Stimulated activated CD4-positive, alpha-beta T cell treated with anti-CD3 and anti-CD28 coated beads, Interleukin-2, amount 100 ng/mL, for 4 hours (primary cell): ENCODE data around the gene NPDC1.

Source experiments
- DNase-seq: peaks from one replicate; pipeline ENCODE4 v3.0.0-alpha.2; 2020; ENCODE audit warnings: low read depth

NPDC1 gene

DNA sequence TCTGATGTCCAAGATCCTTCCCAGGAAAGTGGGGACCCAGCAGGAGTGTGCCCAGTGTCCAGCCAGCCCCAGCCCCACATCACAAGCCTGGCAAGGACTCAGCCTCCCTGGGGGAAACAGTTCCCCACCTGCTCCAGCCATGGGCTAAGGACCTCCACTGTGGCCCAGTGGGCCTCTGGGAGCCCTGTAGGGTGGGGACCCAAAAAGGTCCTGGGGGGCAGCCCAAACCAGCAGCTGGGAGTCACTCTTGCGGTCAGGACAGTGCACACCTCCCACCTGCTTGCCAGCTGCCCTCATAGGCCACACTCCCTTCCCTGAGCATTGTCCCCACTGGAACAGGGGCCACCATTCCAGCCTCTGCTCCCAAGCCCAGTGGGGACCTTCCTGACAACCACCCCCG, 19.6 kb downstream of the NPDC1 start:
- DNase-seq, result no peak

DNA sequence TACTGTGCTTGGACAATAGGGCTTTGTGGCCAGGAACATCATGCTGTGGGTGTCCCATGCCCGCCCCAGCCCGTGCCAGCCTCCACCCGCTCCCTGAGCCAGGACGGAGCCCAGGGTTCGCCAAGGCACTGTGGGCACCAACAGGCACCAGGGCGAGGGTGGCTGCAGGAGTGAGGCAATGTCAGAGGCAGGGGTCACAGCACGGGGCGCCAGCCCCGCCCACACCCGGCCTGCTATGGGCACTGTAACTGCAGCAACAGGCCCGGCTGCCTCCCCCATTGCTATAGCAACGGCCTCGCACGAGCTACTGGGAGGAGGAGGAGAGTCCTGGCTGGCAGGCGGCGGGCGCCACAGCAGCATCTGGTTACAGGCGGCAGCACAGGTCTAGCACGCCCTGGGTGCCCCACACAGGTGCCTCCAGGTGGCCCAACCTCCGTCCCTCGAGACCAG, 20.4 kb downstream of the NPDC1 start:
- DNase-seq, result no peak

- DNase-seq, result no peak
Observed at GRCh38 chr9:137023583-137023991, 22.4 kb downstream of the NPDC1 start.

DNA sequence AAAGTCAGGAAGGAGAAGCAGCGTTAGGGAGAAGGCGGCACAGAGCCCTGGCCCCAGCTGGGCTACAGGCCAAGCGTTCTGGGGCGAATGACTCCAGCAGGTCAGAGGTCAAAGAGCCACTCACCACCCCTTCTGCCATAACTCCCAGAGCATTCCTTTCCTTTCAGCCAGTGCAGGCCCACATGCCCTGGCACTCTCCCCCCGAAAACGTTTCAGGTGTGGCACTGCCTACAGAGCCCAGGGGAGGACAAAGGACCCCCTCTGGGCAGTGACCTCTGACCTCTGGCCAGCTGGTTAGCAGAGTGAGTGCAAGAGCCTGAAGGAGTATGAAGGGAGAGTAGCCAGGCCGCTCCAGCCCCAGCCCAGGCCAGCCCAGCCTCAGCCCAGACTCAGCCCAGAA, 22.8 kb downstream of the NPDC1 start:
- DNase-seq, result no peak

DNA sequence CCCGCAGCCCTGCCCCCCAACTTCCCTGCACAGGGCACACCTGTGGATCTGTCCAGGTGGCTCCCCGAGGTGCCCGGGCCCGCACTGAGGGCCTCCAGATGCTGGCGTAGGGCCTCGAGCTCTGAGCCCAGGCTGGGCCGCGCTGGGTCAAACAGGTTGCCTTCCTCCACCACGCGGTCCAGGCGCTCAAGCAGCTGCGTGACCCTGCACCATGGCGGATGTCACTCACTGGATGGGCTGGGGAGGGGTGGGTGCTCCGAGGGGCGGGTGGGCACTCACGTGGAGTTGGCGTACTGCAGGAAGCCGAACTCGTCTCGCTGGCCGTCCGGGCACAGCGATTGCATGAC, 23.3 kb downstream of the NPDC1 start:
- DNase-seq, result no peak

- peak; percentile 65 for DNase-seq
Observed at GRCh38 chr9:137021979-137022661, 23.9 kb downstream of the NPDC1 start.

GRCh38 chr9:137021568-137021978, 24.4 kb downstream of the NPDC1 start:
- DNase-seq, result no peak

DNA sequence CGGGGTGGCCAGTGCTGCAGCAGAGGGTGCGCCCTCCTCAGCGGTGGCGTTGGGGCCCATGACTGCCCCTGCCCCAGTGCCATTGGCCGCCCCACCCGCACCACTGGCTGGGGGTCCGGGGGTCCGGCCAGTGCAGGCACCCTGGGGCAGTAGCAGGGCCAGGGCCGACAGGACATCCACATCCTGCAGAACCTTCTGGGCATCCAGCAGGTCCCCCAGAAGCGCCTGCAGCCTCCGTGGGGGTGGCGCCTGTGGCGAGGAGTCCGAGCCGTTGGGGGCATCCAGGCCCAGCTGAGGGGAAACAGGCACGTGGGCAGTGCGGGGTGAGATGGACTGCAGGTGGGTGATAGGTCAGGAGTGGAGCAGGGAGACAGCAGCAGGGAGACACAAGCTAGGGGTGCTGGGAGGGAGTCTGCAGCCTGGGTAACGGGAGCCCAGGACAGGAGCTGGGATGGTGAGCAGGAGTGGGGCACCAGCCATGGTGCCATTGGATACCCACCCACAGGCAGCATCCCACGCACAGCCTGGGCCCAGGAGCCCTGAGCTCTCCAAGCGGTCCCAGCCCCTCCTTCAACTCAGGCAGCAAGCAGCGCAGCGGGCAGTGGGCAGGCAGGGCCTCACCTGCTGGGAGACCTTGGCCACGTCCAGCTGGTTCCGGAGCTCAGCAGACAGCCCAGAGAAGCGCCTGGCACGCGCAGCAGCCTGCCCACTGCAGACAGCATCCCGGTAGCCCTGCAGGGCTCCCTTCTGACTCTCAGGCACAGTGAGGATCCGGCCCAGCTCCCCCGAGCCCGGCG, 25.0 kb downstream of the NPDC1 start:
- no peak for DNase-seq

GRCh38 chr9:137019891-137020683, 25.9 kb downstream of the NPDC1 start:
- DNase-seq, result no peak

DNA sequence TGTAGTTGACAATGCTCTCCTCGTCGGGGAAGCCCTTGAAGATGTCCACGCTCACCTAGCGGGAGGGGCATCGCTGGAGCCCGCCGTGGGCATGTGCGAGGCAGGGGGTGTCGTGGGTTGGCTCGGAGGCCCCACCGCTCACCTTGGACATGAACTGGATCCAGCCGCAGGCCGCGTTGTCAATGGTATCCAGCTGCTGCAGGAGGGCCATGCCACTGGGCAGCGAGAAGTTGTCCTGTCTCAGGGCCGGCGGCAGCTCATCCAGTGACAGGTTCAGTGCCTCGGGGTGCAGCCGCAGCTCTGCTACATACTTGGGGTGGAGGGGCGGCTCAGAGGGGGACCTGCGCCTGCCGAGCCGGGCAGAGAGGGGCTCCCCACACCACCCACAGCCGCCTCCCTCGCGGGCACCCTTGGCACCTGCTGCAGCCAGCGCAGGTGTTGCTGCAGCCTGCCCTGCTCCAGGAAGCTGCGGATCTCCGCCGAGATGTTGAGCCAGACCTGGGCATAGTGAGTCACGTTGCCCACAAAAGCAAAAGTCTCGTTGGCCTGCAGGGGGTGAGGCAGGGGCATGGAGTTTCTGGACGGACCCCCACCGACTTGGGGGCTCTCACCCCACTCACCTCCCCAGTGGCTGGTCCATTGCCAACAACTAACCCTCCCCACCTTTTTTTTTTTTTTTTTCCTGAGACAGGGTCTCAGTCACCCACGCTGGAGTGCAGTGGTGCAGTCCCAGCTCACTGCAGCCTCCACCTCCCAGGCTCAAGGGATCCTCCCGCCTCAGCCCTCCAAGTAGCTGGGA, 27.0 kb downstream of the NPDC1 start:
- DNase-seq, result no peak

DNA sequence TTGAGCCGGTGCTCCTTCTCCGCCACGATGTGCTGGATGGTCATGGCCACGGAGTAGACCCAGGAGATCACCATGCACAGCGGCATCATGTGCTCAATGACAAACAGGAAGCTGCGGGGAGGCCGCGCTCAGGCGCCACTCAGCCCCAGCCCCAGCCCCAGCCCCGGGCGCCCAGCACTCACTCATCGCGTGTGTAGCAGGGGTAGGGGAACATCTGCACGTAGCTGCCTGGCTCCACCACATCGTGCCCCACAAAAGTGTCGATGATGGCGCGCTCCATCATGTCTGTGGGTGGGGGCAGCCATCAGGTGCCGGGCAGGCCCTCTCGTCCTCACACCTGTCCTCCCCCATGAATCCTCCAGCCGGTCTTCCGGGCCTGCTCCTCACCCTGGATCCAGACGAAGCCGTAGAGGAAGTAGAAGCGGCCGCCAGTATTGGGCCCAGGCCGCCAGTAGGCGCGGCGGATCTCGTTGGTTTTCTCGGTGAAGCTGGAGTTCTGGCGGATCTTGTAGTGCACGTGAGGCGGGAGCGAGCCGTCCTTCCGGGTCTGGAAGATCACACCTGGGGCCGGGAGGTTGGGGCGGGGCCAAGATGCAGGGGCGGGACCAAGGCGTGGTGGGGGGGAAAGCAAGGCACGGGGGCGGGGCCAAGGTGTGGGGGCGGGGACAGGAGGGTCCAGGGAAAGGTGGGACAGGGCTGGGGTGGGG, 28.0 kb downstream of the NPDC1 start:
- no peak for DNase-seq

GRCh38 chr9:137017071-137017470, 28.9 kb downstream of the NPDC1 start:
- no peak for DNase-seq

GRCh38 chr9:137016436-137016835, 29.5 kb downstream of the NPDC1 start:
- no peak for DNase-seq

DNA sequence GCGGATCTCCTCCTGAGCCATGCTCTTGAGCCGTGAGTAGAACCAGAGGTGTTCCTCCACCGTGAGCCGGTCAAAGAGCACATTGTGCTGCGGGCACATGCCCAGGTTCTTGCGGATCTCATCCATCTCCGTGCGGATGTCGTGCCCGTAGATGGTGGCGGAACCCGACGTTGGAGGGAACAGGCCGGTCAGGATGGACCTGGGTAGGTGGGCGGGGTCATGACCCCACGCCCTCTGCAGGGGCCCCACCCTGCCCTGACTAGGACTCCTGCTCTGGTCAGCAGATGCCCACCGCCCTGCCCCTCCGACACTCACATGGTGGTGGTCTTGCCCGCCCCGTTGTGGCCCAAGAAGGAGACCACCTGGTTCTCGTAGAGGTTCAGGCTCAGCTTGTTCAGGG, 30.0 kb downstream of the NPDC1 start:
- no peak for DNase-seq

DNA sequence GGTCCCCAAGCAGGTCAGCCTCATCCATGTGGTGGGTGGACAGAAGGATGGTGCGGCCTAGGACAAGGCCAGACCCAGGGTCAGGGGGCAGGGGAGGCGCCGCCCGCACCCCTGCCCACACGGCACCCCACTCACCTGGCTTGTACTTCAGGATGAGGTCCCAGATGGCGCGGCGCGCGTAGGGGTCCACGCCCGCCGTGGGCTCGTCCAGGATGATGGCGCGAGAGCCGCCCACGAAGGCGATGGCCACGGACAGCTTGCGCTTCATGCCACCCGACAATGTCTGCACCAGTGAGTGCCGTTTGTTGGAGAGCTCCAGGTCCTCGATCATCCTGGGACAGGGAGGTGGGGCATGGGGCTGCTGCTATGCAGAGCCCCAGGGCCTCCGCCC, 30.4 kb downstream of the NPDC1 start:
- no peak for DNase-seq

- no peak for DNase-seq
Observed at GRCh38 chr9:137014776-137015539, 31.0 kb downstream of the NPDC1 start.

DNA sequence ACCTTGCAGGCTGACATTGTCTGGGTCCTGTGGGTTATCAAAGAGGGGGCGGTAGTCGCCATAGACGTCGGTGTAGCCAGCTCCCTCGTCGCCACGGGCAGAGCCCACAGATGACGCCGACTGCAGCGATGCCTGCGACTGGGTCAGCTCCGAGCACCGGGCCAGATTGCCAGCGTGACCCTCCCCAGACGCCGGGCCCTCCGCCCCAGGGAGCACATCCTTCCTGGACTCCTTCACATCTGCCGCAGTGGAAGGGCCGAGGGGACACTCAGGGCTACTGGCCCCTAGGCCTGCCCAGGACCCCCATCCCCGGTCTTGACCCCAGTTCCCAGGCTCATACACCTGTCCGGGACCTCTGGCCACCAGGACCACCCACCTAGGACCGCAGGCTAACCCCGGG, 31.8 kb downstream of the NPDC1 start:
- DNase-seq, result no peak

GRCh38 chr9:137013571-137013940, 32.4 kb downstream of the NPDC1 start:
- DNase-seq, result no peak

GRCh38 chr9:137012694-137013570, 33.0 kb downstream of the NPDC1 start:
- DNase-seq, result no peak
